Thymus (tissue), 11 donors: Measurements from ENCODE around the gene TMEM187. TPM values are rescaled to one million over a fixed set of nuclear protein-coding genes. Genes with fewer than 3 reads are reported as not detected.

Source experiments
- DNase-seq, 9 donors: peaks; one replicate each; pipeline ENCODE4 v3.0.0-alpha.2; 2013; ENCODE audit warnings: low spot score in 9 of 9, low read depth in 6 of 9, missing footprints in 1 of 9
- H3K27ac ChIP-seq, 2 donors: one replicate each; pipeline ENCODE4 v1.5.1; 2013; ENCODE audit warnings: control low read depth in 1 of 2, low read depth in 1 of 2, low read length in 1 of 2, mild to moderate bottlenecking in 1 of 2, moderate library complexity in 1 of 2
- H3K27me3 ChIP-seq, 2 donors: one replicate each; pipeline ENCODE4 v1.5.1; 2013; ENCODE audit warnings: low read length in 1 of 2; ENCODE audit not compliant: control insufficient read depth in 2 of 2, insufficient read depth in 1 of 2
- H3K36me3 ChIP-seq, 2 donors: one replicate each; pipeline ENCODE4 v1.5.1; 2013; ENCODE audit warnings: low read length in 1 of 2, mild to moderate bottlenecking in 1 of 2, moderate library complexity in 1 of 2; ENCODE audit not compliant: control insufficient read depth in 2 of 2, insufficient read depth in 2 of 2
- H3K4me1 ChIP-seq, 2 donors: one replicate each; pipeline ENCODE4 v1.5.1; 2013; ENCODE audit warnings: low read length in 2 of 2; ENCODE audit not compliant: control insufficient read depth in 2 of 2, insufficient read depth in 2 of 2
- H3K4me3 ChIP-seq, 2 donors: one replicate each; pipeline ENCODE4 v1.5.1; 2013; ENCODE audit warnings: low read length in 2 of 2, control low read depth in 1 of 2, mild to moderate bottlenecking in 1 of 2
- H3K9me3 ChIP-seq, 2 donors: one replicate each; pipeline ENCODE4 v1.5.1; 2013; ENCODE audit warnings: low read length in 1 of 2, mild to moderate bottlenecking in 1 of 2; ENCODE audit not compliant: control insufficient read depth in 2 of 2, insufficient read depth in 1 of 2
- WGBS: extraction: QIAGEN DNeasy Blood & Tissue Kit; methylation state at CpG from one replicate; pipeline ENCODE4 v1.1.7; 2013; 5-methylcytosine and 5-hydroxymethylcytosine counted together
- polyA plus RNA-seq: library from polyadenylated mRNA; stranded (reverse); fragments of 200-250 nt; gene quantifications from one replicate; pipeline ENCODE4 v1.2.3, GENCODE V29; 2013
- total RNA-seq: library from RNA; stranded (reverse); fragments of 120-200 nt; gene quantifications from one replicate; pipeline ENCODE4 v1.2.4, GENCODE V29; 2013
- donor health status: healthy.

Gene TMEM187
- total and polyA plus RNA-seq, 2 donors: 5.9 to 6.9 TPM

- Histone ChIP-seq H3K9me3 (peaks cover 0 to 7% of the 10 kb centered on the region in 2 donors), H3K27me3 (peaks cover 0 to 24% of the 10 kb centered on the region in 2 donors), H3K36me3 (peaks cover 15 to 26% of the 10 kb centered on the region in 2 donors), H3K27ac (peak overlapping the region; percentile 93 to 100), H3K4me3 (peak overlapping the region; percentile 61 to 87), H3K4me1 (peaks cover 3 to 69% of the 10 kb centered on the region in 2 donors)
- WGBS: under 1% methylated on average over 31 of the region's 31 CpGs
- peak; percentile 48 to 93 (median 80) for DNase-seq
Observed at GRCh38 chrX:153926858-153927671, 45.5 kb upstream of the TMEM187 start.

- Histone ChIP-seq H3K4me3 (peak overlapping the region; percentile 61 to 87), H3K27me3 (peaks cover 0 to 22% of the 10 kb centered on the region in 2 donors), H3K9me3 (peaks cover 0 to 7% of the 10 kb centered on the region in 2 donors), H3K27ac (peak overlapping the region; percentile 93 to 100), H3K36me3 (peaks cover 15 to 31% of the 10 kb centered on the region in 2 donors), H3K4me1 (peaks cover under 1 to 64% of the 10 kb centered on the region in 2 donors)
- no peak for DNase-seq
- 0% methylated on average over 8 of the region's 8 CpGs for WGBS
Observed at GRCh38 chrX:153927672-153927921, 45.0 kb upstream of the TMEM187 start.

- DNase-seq: peak; percentile 72 to 97 (median 89)
- Histone ChIP-seq H3K4me3 (peak overlapping the region; percentile 61 to 87), H3K27me3 (peaks cover 0 to 22% of the 10 kb centered on the region in 2 donors), H3K27ac (peak overlapping the region; percentile 93 to 100), H3K36me3 (peaks cover 15 to 37% of the 10 kb centered on the region in 2 donors), H3K4me1 (peaks cover 0 to 59% of the 10 kb centered on the region in 2 donors), H3K9me3 (peaks cover 0 to 7% of the 10 kb centered on the region in 2 donors)
- WGBS: under 1% methylated on average over 76 of the region's 76 CpGs
Observed at GRCh38 chrX:153927922-153928760, 44.4 kb upstream of the TMEM187 start.

GRCh38 chrX:153928846-153929245 is 43.7 kb upstream of the TMEM187 start:
- peaks cover 0 to 55% of the 10 kb centered on the region in 2 donors for H3K4me1 ChIP-seq
- H3K27me3 ChIP-seq: peaks cover 0 to 21% of the 10 kb centered on the region in 2 donors
- H3K27ac ChIP-seq: peak overlapping the region in 1 of 2 donors; percentile 93
- H3K9me3 ChIP-seq: peaks cover 0 to 7% of the 10 kb centered on the region in 2 donors
- 48% methylated on average over 9 of the region's 9 CpGs for WGBS
- no peak for DNase-seq
- H3K4me3 ChIP-seq: peak overlapping the region; percentile 46 to 61
- H3K36me3 ChIP-seq: peaks cover 15 to 37% of the 10 kb centered on the region in 2 donors

GRCh38 chrX:153929576-153929975 is 43.0 kb upstream of the TMEM187 start:
- WGBS: 91% methylated on average over 10 of the region's 10 CpGs
- H3K27ac ChIP-seq: peak overlapping the region; percentile 31 to 93

GRCh38 chrX:153930011-153930910 is 42.3 kb upstream of the TMEM187 start:
- H3K27me3 ChIP-seq: peaks cover 0 to 28% of the 10 kb centered on the region in 2 donors
- H3K4me1 ChIP-seq: peaks cover 0 to 48% of the 10 kb centered on the region in 2 donors
- 97% methylated on average over 31 of the region's 31 CpGs for WGBS
- no peak overlapping the region for H3K4me3 ChIP-seq
- peaks cover 0 to 7% of the 10 kb centered on the region in 2 donors for H3K9me3 ChIP-seq
- peaks cover 15 to 37% of the 10 kb centered on the region in 2 donors for H3K36me3 ChIP-seq
- no peak overlapping the region for H3K27ac ChIP-seq
- DNase-seq: no peak

More at GRCh38 chrX:153929576-153929975, 43.0 kb upstream of the TMEM187 start:
- Histone ChIP-seq H3K4me1 (peaks cover 0 to 53% of the 10 kb centered on the region in 2 donors), H3K9me3 (peaks cover 0 to 7% of the 10 kb centered on the region in 2 donors), H3K36me3 (peaks cover 15 to 37% of the 10 kb centered on the region in 2 donors), H3K4me3 (peak overlapping the region in 1 of 2 donors; percentile 46), H3K27me3 (peaks cover 0 to 28% of the 10 kb centered on the region in 2 donors)
- DNase-seq: no peak

- Histone ChIP-seq H3K4me1 (peaks cover 0 to 50% of the 10 kb centered on the region in 2 donors), H3K9me3 (peaks cover 0 to 7% of the 10 kb centered on the region in 2 donors), H3K4me3 (no peak overlapping the region), H3K27me3 (peaks cover 0 to 29% of the 10 kb centered on the region in 2 donors), H3K36me3 (peaks cover 15 to 37% of the 10 kb centered on the region in 2 donors), H3K27ac (no peak overlapping the region)
- DNase-seq: no peak
- WGBS: 99% methylated on average over 8 of the region's 8 CpGs
Observed at GRCh38 chrX:153931151-153931550, 41.4 kb upstream of the TMEM187 start.

GRCh38 chrX:153931748-153932147 is 40.8 kb upstream of the TMEM187 start:
- H3K4me1 ChIP-seq: peaks cover 0 to 45% of the 10 kb centered on the region in 2 donors
- H3K9me3 ChIP-seq: peaks cover 0 to 7% of the 10 kb centered on the region in 2 donors
- H3K27me3 ChIP-seq: peaks cover 0 to 31% of the 10 kb centered on the region in 2 donors
- no peak overlapping the region for H3K27ac ChIP-seq
- H3K4me3 ChIP-seq: no peak overlapping the region
- H3K36me3 ChIP-seq: peaks cover 15 to 37% of the 10 kb centered on the region in 2 donors
- no peak for DNase-seq
- 98% methylated on average over 13 of the region's 13 CpGs for WGBS
